Osteoblast (primary cell): ENCODE data around the gene ARL4D. TPM values are rescaled to one million over a fixed set of nuclear protein-coding genes. Genes with fewer than 3 reads are reported as not detected.

Source experiments
- DNase-seq: peaks from one replicate; pipeline ENCODE4 v3.0.0; 2011; ENCODE audit warnings: low spot score, mixed read lengths; ENCODE audit not compliant: insufficient read length; ENCODE audit errors: missing footprints
- H2AFZ ChIP-seq: 2 replicates; pipeline ENCODE4 v1.6.0; 2011; ENCODE audit warnings: mild to moderate bottlenecking, low read length
- H3K27ac ChIP-seq: 2 replicates; pipeline ENCODE4 v1.5.1; 2011; ENCODE audit warnings: mild to moderate bottlenecking, low read depth, low read length, moderate library complexity
- H3K27me3 ChIP-seq: 2 replicates; pipeline ENCODE4 v1.6.0; 2012; ENCODE audit warnings: mild to moderate bottlenecking, control low read depth, inconsistent platforms, low read length, moderate library complexity; ENCODE audit not compliant: insufficient read depth
- H3K36me3 ChIP-seq: 2 replicates; pipeline ENCODE4 v1.5.1; 2011; ENCODE audit warnings: mild to moderate bottlenecking, low read length, control low read depth, moderate library complexity; ENCODE audit not compliant: insufficient read depth
- H3K4me1 ChIP-seq: 2 replicates; pipeline ENCODE4 v1.5.1; 2011; ENCODE audit warnings: mild to moderate bottlenecking, low read length, control low read depth, moderate library complexity; ENCODE audit not compliant: insufficient read depth
- H3K4me2 ChIP-seq: 2 replicates; pipeline ENCODE4 v1.6.0; 2011; ENCODE audit warnings: mild to moderate bottlenecking, low read length; ENCODE audit not compliant: insufficient read depth
- H3K4me3 ChIP-seq: fragments of 200-600 bp; sonication (generic); 3 replicates; pipeline ENCODE4 v1.5.1; 2012; ENCODE audit warnings: mild to moderate bottlenecking, low read length, inconsistent platforms; ENCODE audit not compliant: insufficient read depth
- H3K79me2 ChIP-seq: 2 replicates; pipeline ENCODE4 v1.6.0; 2012; ENCODE audit warnings: mild to moderate bottlenecking, low read length, control low read depth, inconsistent platforms; ENCODE audit not compliant: insufficient read depth
- H3K9me3 ChIP-seq: 2 replicates; pipeline ENCODE4 v1.5.1; 2011; ENCODE audit warnings: low read depth, low read length, control low read depth
- H4K20me1 ChIP-seq: 2 replicates; pipeline ENCODE4 v1.6.0; 2012; ENCODE audit warnings: mild to moderate bottlenecking, low read length, control low read depth; ENCODE audit not compliant: insufficient read depth
- total RNA-seq: library from RNA; depleted of rRNA; stranded (reverse); fragments of >200 nt; gene quantifications from 2 replicates; pipeline ENCODE4 v1.2.3, GENCODE V29; 2012
- TF ChIP-seq, protein P1 (sequence below): IDR thresholded peaks from 2 replicates; pipeline ENCODE4 v1.5.1; 2011; ENCODE audit warnings: mild to moderate bottlenecking, low read depth, low read length, moderate library complexity; ENCODE audit errors: extremely low read depth

ARL4D gene
- total RNA-seq, 1 donor = 18.8 TPM

DNA sequence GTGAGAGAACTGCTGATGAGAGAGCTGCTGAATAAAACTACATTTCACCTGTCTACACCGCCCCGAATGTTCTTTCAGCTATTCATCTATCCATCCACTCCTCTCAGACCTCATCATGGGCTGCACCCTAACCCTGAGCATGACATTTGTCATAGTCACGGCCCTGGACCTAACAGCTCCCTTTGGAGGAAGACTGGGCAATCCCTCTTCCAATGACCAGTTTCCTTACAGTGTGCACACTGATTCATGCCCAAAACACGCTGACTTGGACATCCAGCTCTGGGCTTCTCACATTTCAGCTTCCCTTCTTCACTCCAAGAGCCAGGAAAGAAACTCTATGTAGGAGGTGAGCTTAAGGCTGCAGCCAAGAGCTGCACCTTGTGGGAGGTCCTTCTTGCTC lies 41.8 kb upstream of the ARL4D start:
- peak overlapping the region; percentile 73 for H3K4me2 ChIP-seq
- H3K27me3 ChIP-seq = no peaks in the 10 kb centered on the region
- peaks cover 27% of the 10 kb centered on the region for H3K4me1 ChIP-seq
- H3K27ac ChIP-seq = peak overlapping the region; percentile 54
- peak overlapping the region; percentile 13 for H3K4me3 ChIP-seq
- H3K79me2 ChIP-seq = peaks cover 10% of the 10 kb centered on the region
- TF ChIP-seq, protein P1, sequence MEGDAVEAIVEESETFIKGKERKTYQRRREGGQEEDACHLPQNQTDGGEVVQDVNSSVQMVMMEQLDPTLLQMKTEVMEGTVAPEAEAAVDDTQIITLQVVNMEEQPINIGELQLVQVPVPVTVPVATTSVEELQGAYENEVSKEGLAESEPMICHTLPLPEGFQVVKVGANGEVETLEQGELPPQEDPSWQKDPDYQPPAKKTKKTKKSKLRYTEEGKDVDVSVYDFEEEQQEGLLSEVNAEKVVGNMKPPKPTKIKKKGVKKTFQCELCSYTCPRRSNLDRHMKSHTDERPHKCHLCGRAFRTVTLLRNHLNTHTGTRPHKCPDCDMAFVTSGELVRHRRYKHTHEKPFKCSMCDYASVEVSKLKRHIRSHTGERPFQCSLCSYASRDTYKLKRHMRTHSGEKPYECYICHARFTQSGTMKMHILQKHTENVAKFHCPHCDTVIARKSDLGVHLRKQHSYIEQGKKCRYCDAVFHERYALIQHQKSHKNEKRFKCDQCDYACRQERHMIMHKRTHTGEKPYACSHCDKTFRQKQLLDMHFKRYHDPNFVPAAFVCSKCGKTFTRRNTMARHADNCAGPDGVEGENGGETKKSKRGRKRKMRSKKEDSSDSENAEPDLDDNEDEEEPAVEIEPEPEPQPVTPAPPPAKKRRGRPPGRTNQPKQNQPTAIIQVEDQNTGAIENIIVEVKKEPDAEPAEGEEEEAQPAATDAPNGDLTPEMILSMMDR = no peak
- H2AFZ ChIP-seq = peak overlapping the region; percentile 12
- H3K9me3 ChIP-seq = no peaks in the 10 kb centered on the region
- DNase-seq = peak; percentile 95
- no peaks in the 10 kb centered on the region for H3K36me3 ChIP-seq
- peaks cover 6% of the 10 kb centered on the region for H4K20me1 ChIP-seq

DNA sequence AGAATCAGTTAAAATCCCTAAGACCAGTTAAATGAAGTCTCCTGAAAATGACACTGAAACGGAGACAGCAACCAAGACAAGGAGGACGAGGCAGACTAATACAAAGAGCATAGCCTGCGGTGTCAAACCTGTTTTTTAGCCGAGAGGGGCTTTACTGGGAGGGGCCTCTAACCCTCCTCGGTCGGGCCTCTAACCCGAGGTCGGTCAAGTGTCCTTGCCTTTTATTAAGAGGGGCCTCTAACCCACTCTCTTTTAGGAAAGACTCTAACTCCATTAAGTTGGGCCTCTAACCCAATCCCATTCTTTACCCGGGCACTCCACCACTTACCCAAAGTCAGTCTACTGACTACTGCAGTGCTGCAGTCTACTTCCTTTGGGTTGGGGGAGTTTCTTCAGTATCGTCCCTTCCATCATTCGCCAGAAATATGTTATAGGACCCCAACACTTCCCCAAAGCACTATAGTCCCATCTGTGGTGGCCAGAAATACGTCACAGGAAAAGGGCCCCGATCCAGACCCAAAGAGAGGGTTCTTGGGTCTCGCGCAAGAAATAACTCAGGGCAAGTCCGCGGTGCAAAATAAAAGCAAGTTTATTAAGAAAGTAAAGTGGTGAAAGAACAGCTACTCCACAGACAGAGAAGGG lies 39.2 kb upstream of the ARL4D start:
- TF ChIP-seq, protein P1 = no peak
- H2AFZ ChIP-seq = peak overlapping the region; percentile 8
- H3K79me2 ChIP-seq = peaks cover 10% of the 10 kb centered on the region
- DNase-seq = no peak
- H4K20me1 ChIP-seq = peaks cover 4% of the 10 kb centered on the region
- H3K4me2 ChIP-seq = peak overlapping the region; percentile 86
- H3K4me3 ChIP-seq = peak overlapping the region; percentile 72
- H3K27ac ChIP-seq = peak overlapping the region; percentile 95
- H3K4me1 ChIP-seq = peaks cover 30% of the 10 kb centered on the region
- H3K27me3 ChIP-seq = no peaks in the 10 kb centered on the region
- H3K9me3 ChIP-seq = no peaks in the 10 kb centered on the region
- H3K36me3 ChIP-seq = no peaks in the 10 kb centered on the region

DNA sequence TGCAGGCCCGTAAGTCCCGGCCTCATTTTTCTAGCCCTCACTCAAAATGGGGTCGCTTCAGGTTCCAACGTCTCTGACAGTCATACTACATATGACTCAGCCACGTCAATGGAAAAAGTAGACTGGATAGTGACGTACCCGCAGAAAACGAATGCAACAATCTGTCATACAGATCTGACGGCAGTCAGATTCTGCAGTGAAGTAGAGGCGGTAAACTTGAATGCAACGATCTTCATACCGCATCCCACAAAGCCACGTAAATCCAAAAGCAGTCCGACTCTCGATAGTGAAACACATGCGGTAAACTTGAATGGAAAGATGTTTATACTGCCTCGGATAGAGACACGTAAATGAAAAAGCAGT lies 38.4 kb upstream of the ARL4D start:
- DNase-seq = peak; percentile 73
- peak overlapping the region; percentile 8 for H2AFZ ChIP-seq

More for the DNA sequence above, 38.4 kb upstream of the ARL4D start:
- peaks cover 4% of the 10 kb centered on the region for H4K20me1 ChIP-seq
- TF ChIP-seq, protein P1 = no peak
- H3K4me3 ChIP-seq = peak overlapping the region; percentile 72
- H3K4me2 ChIP-seq = peak overlapping the region; percentile 86
- H3K27ac ChIP-seq = peak overlapping the region; percentile 95
- H3K9me3 ChIP-seq = no peaks in the 10 kb centered on the region
- peaks cover 30% of the 10 kb centered on the region for H3K4me1 ChIP-seq
- no peaks in the 10 kb centered on the region for H3K27me3 ChIP-seq
- peaks cover 10% of the 10 kb centered on the region for H3K79me2 ChIP-seq
- no peaks in the 10 kb centered on the region for H3K36me3 ChIP-seq
